OCI-LY1 (cell line): ENCODE measurements around the gene TRIM74.
"Not testable (repeated sequence)": the region's sequence is repeated elsewhere in the genome, so short reads cannot be mapped to it uniquely, and the experiment has no call there.

Experiments used
- EZH2 ChIP-seq: fragments of 200-600 bp; sonication (generic), shearing (Covaris generic); IDR thresholded peaks from 2 replicates; pipeline ENCODE4 v1.8.0; 2017; ENCODE audit warnings: borderline replicate concordance, mixed run types, mild to moderate bottlenecking, antibody characterized with exemption, low read length, moderate library complexity, mixed read lengths
- TF ChIP-seq, protein P1 (sequence below): fragments of 200-600 bp; sonication (generic), shearing (Covaris generic); IDR thresholded peaks from 2 replicates; pipeline ENCODE4 v1.5.1; 2017; ENCODE audit warnings: mild to moderate bottlenecking, antibody characterized with exemption, low read length, moderate library complexity, mixed read lengths

DNA sequence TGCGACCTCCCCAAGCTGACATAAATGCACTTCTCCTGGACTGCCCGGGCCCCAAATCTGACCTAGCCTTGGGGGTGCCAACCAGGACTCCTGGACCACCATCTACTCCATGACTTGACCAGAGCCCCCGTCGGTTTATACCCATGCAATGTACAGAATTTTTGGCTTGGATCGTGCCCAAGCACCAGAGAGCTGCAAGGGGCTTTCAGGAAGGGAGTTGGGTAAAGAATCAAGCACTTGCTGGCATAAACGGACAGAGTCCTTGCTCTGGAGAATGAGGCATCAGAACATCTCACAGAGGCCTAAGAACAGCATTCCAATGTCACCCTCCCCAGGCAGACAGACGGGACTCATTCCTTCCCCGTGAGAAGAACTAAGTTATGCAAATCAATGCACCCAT, 6.2 kb downstream of the TRIM74 start:
- TF ChIP-seq, protein P1, sequence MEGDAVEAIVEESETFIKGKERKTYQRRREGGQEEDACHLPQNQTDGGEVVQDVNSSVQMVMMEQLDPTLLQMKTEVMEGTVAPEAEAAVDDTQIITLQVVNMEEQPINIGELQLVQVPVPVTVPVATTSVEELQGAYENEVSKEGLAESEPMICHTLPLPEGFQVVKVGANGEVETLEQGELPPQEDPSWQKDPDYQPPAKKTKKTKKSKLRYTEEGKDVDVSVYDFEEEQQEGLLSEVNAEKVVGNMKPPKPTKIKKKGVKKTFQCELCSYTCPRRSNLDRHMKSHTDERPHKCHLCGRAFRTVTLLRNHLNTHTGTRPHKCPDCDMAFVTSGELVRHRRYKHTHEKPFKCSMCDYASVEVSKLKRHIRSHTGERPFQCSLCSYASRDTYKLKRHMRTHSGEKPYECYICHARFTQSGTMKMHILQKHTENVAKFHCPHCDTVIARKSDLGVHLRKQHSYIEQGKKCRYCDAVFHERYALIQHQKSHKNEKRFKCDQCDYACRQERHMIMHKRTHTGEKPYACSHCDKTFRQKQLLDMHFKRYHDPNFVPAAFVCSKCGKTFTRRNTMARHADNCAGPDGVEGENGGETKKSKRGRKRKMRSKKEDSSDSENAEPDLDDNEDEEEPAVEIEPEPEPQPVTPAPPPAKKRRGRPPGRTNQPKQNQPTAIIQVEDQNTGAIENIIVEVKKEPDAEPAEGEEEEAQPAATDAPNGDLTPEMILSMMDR, result not testable (repeated sequence)
- TF ChIP-seq EZH2, result not testable (repeated sequence)
